ENCODE results near the gene PHF19.

The PHF19 gene

GRCh38 chr9:120876842-120877240, at the start of gene PHF19:
Gene PHF19, minus strand, starts transcription at chr9:120877188. Its CDS starts 2,447 bp downstream, at chr9:120874741.
- no peak for DNase-seq

- no peak for DNase-seq
Observed at GRCh38 chr9:120926397-120926928, 49.5 kb upstream of the PHF19 start, which contains the start of gene TRAF1. Gene TRAF1, minus strand, starts transcription at chr9:120926796. Its CDS starts 721 bp downstream, at chr9:120926075.

- peak; percentile 75 for DNase-seq
Observed at GRCh38 chr9:120925535-120926396, 48.8 kb upstream of the PHF19 start.

GRCh38 chr9:120924698-120925534, 47.9 kb upstream of the PHF19 start:
- DNase-seq = no peak

- DNase-seq = no peak
Observed at GRCh38 chr9:120923620-120924328, 46.8 kb upstream of the PHF19 start.

- DNase-seq = no peak
Observed at GRCh38 chr9:120922404-120923195, 45.6 kb upstream of the PHF19 start.

- DNase-seq = no peak
Observed at GRCh38 chr9:120921661-120922181, 44.7 kb upstream of the PHF19 start.

- DNase-seq = no peak
Observed at GRCh38 chr9:120920806-120921178, 43.8 kb upstream of the PHF19 start.

GRCh38 chr9:120919843-120920805, 43.1 kb upstream of the PHF19 start:
- no peak for DNase-seq

- no peak for DNase-seq
Observed at GRCh38 chr9:120918931-120919842, 42.2 kb upstream of the PHF19 start.

GRCh38 chr9:120917929-120918762, 41.2 kb upstream of the PHF19 start:
- DNase-seq = no peak

GRCh38 chr9:120916991-120917880, 40.2 kb upstream of the PHF19 start:
- no peak for DNase-seq

- no peak for DNase-seq
Observed at GRCh38 chr9:120916588-120916987, 39.6 kb upstream of the PHF19 start.

- no peak for DNase-seq
Observed at GRCh38 chr9:120915854-120916470, 39.0 kb upstream of the PHF19 start.

GRCh38 chr9:120914953-120915352, 38.0 kb upstream of the PHF19 start:
- DNase-seq = no peak

GRCh38 chr9:120914396-120914795, 37.4 kb upstream of the PHF19 start:
- DNase-seq = no peak
